GM15510 (cell line): ENCODE data around the gene SNED1.

ENCODE experiments used
- POLR2A ChIP-seq: IDR thresholded peaks from 3 replicates; pipeline ENCODE4 v1.6.1; 2011; ENCODE audit warnings: borderline replicate concordance; ENCODE audit not compliant: insufficient read length; ENCODE audit errors: extremely low read depth

The SNED1 gene

DNA sequence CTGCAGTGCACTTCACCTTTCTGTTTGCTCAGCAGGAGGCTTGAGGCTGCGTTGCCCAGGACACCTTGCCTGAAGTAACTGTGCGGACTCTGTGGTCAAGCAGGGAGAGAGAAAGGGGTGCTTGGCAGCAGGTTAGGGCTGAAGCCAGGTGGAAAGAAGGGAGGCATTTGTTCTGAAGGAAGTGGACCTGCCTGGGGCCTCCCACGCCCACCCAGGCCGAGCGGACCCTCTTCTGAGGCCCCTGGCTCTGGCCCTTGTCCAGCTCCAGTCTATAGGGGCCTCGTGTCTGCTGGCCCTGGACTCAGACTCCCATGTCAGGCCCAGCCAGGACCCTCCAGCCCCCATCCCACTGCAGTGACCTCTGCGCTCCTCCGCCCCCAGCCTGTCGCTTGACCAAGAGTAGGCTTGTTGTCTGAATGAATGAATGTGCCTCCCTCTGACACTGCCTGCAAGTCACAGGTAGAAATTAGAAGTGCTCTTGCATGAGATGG lies 2.5 kb downstream of the SNED1 start:
- no peak for TF ChIP-seq POLR2A

DNA sequence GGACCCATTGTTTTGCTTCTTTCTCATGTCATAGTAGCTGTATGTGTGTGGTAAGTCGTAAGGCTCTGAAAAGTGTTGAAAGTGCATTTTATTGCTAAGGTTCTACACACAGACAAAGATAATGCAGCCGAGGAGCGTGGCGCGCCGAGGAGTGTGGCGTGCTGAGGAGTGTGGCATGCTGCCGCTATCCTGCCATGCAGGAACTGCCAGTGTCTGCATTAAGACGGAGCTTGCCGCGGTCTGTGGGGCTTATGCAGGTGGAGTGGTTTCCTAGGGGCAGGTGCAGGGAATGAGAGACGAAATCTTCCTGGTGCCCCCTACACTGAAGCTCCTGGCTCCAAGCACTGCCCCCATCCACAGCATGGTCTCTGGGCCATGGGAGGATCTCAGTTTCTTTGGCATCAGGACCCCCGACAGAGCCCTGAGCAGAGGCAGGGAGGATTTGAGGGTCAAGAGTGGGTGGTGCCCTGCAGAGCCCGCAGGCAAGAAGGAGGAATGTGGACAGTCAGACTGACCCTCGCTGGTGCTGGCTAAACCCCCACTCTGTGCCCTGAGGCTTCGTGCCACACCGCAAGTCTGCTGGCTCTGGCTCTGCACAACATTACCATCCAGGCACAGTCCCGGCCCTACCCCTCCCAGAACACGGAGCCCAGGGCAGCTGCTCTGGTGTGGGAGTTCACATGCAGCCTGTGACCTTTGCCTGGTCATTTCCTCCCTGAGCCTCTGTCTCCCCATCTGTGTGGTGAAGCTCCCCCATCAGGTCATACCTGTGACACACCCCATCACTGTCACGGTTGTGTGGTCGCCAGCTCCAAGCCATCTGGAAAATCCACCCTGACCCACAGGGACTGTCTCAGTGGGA lies 3.2 kb downstream of the SNED1 start:
- no peak for TF ChIP-seq POLR2A

DNA sequence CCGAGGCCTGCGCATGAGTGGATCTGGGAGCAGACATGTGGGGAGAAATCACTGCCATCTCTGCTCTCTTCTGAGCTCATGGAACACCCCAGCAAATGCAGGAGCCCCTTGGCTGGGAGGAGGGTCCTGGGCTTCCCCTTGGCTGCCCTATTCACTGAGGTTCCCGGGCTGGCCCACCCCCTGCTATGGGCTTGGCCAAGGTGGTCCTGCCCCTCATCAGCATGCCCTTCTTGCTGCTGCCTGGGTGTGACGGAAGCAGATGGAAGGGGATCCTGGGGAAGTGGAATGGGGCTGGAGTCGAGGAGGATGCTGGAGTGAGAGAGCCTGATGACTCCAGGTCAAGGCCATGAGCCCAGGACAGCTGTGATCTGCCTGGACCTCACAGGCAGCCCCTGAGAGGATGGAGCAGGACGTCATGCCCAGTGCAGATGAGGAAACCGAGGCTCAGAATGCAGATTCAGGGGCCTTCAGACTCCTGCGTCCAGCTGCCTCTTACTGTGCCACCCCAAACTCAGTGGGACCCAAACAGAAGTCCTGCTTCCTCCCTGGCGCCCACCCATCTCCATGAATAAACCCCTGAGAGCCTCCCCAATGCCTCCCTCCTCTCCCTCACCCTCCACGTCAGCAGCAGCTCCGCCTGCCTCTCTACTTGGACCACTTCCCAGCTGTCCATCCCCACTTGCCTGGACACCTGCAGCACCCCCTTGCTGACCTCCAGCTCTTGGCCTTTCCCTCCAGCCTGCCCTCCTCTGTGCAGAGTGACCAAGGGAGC lies 4.0 kb downstream of the SNED1 start:
- TF ChIP-seq POLR2A = no peak

DNA sequence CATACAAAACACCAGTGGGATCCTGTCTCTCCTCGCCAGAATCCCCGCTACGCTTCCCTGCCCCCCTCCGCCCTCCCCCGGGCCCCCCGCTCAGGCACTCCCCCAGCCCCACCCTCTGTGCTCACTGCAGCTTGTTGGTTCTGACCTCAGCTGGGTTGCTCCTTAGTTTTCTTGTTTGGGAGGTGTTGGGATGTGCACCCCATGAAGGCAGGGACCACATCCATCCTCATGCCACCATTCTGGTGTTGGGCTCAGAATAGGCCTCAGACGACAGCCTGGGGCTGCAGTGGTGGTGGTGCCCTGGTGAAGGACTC lies 4.6 kb downstream of the SNED1 start:
- no peak for TF ChIP-seq POLR2A

DNA sequence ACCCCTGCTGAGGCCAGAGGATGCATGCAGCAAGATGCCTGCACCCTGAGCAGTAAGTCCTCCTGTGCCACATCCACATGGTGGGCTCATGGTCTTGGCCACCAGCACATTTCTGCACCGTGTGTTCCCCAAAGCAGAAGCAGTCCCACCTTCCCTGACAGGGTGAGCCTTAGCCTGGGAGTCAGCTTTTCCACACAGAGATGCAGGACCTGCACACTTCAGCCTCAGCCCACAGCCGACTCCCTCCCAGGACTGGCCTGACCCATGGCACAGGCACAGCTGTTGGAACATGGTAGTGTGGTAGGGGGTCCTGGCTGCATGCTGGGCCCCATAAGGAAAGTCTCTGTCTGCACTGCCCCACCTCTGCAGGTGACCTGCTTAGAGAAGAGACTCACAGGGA lies 5.0 kb downstream of the SNED1 start:
- TF ChIP-seq POLR2A = no peak

DNA sequence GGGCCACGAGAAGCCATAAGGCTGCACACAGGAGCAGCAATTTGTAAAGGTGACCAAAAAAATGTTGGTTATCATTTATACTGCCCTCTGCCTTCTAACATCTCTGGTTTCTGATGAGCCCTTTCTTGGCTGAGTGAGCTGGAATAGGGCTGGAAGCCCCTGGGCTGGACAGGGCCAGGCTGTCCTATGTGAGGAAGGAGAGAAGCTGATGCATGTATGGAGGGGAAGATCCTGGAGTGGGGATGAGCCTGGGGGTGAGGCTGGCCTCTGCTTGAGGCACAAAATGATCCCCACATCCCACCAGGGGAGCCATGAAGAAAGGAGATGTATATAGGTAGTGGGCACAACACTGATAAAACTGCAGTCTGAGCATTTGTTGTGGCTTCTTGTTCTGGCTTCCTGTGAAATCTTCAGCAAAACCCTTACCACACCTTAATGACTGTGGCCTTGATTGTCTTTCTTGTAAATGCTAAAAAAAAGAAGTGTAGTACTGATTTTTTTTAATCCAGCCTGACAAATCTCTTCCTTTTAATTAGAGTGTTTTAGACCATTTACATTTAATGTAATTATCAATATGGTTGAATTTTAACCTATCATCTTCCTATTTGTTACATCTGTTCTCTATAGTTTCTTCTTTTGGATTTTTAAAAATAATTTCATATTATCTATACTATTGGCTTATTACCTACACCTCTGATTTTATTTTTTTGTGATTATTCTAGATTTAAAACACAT lies 5.6 kb downstream of the SNED1 start:
- TF ChIP-seq POLR2A = no peak

DNA sequence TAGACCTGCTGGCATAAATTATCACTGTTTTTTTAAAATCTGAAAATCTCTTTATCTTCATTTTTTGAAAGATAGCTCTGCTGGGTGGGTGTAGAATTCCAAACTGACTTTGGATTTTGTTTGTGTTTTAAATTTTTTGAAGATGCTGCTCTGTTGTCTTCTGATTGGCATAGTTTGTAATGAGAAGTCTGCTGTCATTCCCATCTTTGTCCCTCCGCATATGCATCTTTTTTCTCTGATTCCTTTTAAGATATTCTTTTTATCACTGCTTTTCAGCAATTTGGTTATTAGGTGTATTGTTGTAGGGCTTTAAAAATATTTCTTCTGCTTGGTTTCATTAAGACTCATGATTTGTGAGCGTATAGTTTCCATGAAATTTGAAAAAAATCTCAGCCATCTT lies 7.2 kb downstream of the SNED1 start:
- no peak for TF ChIP-seq POLR2A

DNA sequence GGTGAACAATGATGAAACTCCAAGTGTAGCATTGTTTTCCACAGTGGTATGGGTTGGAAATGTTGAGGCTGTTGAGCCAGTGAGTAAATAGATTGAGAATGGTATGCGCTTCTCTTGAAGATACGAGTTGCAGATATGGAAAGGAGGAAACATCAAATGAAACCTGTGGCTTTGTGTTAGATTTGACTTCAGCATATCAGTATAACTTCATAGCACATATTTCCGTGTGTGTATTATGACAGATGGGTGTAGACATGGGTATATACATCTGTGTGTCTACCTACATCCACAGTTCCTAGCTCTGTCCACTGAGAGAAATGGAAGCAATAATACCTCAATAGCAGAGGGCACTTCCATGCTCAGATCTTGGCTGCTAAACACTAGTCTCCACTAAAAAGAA lies 8.0 kb downstream of the SNED1 start:
- TF ChIP-seq POLR2A = no peak

DNA sequence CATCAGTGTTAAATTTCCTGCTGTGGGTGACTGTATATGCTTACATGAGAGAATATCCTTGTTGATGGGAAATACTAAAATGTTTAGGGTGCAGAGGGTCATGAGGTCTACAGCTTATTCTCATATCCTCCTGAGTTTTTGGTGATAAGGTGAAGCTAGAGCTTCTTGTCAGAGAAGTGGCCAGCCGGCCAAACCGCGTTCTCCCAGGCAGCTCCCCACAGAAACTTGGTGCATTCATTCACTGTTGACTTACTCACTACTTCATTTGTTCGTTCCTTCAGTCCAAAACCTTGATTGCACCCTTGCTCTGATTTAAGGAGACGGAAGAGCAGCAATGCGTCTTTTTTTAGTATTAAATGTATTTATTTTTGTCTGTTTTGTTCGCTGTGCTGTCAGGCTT lies 8.7 kb downstream of the SNED1 start:
- no peak for TF ChIP-seq POLR2A

DNA sequence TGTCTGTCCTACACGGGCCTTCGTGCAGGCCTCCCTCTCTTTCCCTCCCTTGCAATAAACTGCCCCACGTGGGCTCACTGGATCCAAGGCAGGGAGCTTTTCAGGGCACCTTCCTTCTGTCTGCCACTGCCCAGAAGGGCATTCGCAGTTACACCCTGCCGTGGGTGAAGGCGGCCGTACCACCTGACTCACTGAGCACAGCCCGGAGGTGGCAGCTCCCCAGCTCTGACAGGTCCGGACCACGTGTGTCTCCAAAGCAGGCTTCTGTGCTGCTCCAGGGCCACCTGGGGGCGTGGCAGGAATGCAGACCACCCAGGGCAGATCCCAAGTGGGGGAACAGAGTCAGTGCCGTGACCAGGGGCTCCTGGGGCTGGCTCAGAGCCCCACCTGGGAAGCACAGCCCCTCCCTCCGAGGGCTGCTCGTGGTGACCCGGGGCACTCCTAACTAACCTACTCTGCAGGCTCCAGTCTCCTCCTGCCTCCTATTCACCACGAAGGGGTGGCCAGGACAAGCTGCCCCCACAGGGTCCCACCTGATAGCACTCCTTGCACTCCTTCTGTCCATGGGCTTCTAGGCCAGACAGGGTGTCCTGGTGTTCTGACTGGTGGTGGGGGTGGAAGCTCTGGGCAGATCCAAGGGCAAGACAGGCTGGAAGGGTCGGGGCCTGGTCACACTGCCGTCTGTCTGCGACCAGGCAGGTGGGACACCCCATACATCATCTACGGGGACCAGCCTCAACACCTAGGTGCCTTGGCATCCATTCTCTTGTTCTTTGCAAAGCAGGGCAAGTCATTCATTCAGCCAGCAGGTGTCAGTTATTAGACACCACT lies 9.7 kb downstream of the SNED1 start:
- TF ChIP-seq POLR2A = no peak

DNA sequence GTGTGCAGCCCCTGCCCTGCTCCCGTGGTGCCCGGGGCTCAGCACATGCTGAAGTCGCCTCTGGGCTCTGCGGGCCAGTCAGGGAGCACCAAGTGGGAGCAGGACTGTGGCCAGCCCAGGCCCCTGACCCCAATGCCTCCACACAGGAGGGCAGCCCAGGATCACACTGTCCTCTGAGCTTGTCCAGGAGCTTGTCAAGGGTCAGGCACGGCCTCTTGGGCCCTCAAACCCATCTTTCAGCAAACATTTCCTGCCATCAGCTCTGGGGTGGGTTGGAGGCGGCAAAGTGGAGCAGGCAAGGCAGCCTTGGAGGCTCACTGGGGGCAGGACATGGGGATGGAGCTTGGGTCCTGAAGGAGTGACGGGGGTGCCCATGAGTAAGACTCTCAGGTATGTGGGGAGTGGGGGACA lies 10.3 kb downstream of the SNED1 start:
- TF ChIP-seq POLR2A = no peak

DNA sequence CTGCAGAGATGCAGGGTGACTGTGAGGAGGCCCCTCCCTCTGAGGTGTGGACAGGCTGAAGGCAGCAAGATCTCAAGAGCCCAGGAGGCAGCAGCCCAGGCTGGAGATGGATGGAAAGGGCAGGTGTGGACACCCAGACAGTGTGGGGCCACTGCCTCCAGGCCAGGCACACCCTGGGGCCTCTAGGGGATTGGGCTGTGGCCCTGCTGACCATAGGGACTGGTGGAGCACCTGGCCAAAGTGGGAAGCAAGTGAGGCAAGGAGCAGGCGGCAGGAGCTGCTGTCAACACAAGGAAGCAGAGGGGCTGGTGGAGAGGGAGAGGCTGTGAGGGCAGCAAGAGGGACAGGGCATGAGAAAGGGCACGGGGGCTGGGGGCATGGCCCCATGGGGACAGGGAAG lies 10.8 kb downstream of the SNED1 start:
- no peak for TF ChIP-seq POLR2A

DNA sequence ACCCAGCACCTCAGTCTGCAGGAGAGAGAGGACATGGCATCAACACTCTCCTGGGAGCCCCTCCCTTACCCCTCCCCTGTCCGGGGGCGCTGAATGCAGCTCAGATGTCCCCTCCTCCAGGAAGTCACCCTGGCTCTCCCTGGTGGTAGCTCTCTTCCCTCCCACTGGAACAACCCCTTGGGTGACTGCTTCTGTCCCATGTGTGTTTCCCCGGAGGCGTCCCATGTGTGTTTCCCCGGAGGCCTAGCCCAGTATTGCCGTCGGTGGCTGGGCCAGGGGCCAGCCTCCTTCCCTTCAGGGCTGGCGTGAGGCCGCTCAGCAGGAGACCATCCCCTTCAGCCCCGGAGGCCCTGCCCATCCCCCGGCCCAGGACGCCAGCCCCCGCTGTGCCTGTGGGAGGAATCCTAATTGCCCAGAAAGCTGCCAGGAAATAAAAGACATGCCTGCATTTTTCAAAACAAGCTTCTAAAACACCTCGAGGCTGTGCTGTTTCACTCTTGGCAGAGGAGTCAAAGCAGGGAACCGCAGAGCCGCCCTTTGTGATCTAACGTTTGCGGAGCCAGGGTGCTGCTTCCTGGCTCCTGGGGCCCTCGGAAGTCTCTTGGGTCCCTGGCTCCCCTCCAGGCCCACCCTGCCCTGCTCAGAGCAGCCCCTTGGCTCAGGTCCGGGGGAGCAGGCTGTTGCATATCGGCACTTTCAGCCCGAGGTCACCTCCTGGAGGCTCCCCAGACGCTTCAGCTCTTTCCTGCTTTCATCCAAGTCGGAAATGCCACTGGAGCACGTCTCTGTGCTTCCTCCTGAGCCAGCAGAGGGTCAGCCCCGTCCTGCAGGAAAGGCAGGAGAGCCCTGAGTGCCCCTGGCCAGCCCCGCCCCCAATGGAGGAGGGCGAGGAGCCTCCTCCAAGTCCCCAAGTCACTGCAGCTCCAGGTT lies 11.4 kb downstream of the SNED1 start:
- no peak for TF ChIP-seq POLR2A
